Urothelium cell line (cell line): ENCODE data around the gene RBBP5.

Experiments
- DNase-seq: peaks from one replicate; pipeline ENCODE4 v3.0.0; 2011; ENCODE audit warnings: low spot score, mixed read lengths
- FAIRE-seq: peaks from 2 replicates; lab custom pipeline; 2011; peaks lifted over from hg19 to GRCh38; lab: Jason Lieb, UNC

Gene RBBP5

DNA sequence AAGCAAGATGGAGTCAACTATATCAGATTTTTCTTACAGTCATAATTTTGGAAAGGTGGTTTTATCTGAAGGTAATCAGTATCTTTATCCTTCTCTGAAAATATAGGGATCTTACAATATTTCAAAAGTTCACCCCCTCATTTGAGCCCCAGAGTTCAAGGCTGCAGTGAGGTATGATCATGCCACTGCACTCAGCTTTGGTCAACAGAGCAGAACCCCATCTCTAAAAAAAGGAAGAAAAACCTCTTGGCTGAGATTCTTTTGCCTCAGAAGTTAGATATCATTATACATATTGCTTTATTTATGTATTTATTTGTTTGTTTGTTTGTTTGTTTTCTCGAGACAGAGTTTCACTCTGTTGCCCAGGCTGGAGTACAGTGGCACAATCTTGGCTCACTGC, 11.5 kb upstream of the RBBP5 start:
- no peak for DNase-seq
- FAIRE-seq, result no peak

DNA sequence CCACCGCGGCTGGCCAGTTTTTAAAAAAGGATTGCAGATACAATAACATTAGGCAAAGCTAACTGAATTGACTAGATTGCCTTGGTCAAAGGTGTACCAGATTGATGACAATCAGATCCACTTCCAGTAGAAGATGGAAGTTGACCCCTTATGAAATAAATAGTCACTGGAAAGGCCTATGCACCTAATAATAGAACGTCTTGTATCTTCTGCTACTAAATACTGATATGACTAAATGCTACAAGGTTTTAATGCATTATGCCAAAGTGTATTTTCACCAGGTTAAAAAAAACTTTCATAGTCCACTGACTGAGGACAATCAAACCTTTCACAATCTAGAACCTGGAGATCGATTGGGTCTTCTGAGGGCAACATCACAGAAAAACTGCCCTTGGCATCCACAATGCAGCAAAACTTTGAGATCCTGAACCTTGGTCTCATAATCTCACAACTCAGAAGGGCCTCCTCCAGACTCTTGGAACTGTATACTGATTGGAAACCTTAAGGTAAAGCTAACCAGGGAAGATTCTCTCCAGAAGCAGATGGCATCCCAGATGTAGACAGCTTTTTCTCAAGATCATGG, 7.8 kb upstream of the RBBP5 start:
- FAIRE-seq (no peak), DNase-seq (no peak)

DNA sequence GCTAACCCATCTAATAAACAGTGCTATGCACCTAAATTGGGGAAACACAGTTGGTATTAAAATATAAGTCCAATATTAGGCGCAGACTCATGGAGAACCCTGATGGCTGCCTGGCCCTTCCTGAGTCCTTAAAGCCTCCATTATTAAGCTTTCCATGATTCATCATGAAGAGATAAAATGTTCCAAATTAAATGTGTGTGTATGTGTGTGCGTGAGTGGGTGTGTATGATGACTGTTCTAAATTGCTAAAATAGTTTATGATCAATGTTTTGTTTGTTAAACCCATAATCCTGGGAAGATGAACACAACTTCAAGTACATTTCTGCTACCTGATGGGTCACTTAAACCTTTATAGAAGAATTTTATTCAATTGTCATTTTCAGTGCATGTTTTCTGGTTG, 6.3 kb upstream of the RBBP5 start:
- DNase-seq, result no peak
- FAIRE-seq, result no peak

DNA sequence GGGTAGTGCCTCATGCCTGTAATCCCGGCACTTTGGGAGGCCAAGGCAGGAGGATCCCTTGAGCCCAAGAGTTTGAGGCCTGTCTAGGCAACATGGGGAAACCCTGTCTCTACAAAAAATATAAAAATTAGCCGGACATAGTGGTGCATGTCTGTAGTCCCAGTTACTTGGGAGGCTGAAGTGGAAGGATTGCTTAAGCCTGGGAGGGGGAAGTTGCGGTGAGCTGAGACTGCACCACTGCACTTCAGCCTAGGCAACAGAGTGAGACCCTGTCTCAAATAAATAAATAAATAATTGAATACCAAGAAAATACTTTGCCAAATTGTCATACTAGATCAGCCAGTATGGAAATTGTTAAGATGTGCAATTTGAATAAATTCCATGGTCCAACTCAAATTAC, 5.9 kb upstream of the RBBP5 start:
- DNase-seq, result no peak
- FAIRE-seq, result no peak

DNA sequence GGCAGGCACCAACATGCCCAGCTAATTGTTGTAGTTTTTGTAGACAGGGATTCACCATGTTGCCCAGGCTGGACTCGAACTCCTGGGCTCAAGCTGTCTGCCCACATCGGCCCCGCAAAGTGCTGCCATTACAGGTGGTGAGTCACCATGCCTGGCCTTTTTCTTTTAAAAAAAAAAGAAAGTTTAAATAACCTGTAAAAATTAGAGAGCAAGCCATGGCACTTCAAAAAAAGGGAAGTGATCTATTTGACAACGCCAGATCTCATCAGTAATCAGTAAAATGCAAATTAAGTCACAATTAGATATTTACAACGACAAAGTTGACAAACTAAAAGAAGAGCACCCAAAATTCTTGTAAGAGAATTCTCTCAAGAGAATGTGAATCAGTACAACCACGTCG, 2.9 kb upstream of the RBBP5 start:
- FAIRE-seq, result no peak

DNA sequence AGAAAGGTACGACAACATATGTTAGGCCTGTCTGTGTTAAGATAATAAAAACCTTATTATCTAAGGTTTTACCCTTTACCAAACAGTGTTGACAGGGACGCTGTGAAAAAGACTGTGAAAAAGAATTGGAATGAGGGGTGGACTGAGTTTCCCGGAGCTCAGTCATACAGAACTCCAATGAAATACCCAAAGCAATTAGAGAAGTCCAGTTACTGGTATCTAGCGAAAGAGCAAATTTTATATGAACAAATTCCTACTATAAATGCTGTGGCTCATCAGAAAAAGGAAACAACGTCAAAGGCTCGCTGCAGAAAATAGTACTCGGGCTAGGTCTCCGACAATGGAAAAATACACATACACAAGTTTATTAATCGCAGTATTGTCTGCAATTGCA, 708 bp upstream of the RBBP5 start:
- FAIRE-seq, result no peak
- DNase-seq, result no peak

More for the DNA sequence above, 2.9 kb upstream of the RBBP5 start:
- no peak for DNase-seq

DNA sequence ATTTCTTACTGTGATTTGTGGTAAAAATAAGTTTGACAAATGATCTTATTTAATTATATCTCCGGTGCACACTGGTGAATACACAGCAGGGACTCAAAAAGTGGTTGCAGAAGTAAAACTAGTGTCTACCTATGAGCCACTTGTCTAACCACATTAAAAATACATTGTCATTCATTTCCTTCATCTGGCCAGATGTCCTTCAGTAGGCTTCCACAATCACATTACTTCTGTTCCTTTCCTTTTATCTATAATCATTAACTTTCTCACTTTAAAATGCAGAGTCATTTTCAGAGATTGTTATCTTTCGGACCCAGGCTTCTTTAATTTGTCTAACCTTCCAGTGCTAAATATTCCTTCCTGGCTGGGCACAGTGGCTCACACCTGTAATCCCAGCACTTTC, 3.0 kb downstream of the RBBP5 start:
- DNase-seq (no peak), FAIRE-seq (no peak)

DNA sequence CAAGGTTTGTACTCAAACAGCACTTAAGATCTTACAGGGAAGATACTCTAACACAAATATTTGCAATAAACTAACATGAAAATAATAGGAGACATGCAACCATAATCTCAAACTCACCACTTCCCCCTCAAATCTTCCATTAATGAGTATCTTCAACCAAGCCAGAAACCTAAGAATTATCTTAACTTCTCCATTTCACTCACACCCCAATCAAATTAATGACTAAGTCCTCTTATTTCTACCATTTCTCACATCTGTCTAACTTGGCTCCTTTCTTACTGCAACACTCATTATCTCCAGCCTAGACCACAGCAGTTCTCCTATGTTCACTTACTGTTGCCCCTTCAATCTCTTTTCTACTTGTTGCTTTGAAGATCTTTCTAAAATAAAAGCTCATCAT, 10.4 kb downstream of the RBBP5 start:
- FAIRE-seq, result no peak

DNA sequence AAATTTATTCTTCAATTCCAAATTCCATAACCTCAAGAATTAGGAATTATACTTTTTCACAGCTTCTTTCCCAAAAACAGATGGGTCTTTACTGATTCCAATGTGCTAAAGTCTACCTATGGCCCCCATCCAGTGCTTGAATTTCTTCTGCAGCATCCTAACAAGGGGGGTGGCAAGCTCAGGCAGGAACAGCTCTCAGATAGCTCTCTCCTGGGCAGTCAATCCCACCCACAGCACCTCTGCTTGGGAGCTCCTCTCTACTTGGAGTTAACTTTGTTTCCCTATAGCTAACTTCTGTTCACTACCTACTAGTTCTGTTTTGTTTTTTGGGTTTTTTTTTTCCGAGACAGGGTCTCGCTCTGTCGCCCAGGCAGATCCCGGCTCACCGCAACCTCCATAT, 12.1 kb downstream of the RBBP5 start:
- no peak for FAIRE-seq
- DNase-seq, result no peak

More for the DNA sequence above, 10.4 kb downstream of the RBBP5 start:
- no peak for DNase-seq

DNA sequence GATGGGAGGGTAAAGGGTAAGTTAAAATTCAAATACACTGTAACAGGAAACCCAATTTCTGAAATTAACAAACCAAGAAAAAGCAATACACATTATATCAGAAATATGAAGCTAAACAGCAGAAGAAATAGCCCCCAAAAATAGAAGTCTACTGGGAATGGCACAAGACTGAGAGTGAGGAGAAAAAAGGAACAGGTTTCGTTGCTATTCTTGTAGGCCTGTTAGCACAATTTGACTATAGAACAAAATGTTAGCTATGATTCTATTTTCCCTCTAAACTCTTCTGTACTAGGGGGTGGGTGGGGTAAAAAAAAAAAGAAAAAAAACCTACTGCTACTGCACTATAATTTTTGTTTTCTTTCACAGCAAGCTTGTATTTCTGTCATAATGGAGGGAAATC, 12.5 kb downstream of the RBBP5 start:
- FAIRE-seq, result no peak

DNA sequence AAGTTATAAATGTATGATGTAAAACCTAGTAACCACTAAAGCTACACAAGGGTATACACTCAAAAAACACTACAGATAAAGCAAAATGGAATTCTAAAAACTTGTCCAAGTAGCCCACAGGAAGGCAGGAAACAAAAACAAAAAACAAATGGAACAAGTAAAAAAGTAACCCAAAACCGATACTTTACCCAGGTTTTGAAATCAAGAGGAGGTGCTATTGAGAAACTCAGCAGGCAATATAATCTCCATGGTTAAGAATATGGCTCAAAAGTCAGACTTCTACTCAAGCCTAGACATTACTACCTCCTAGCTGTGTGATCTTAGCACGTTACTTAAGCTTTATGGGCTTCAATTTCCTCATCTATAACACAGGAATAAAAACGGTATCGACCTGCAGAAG, 13.3 kb downstream of the RBBP5 start:
- DNase-seq, result no peak
- no peak for FAIRE-seq

More for the DNA sequence above, 12.5 kb downstream of the RBBP5 start:
- no peak for DNase-seq

DNA sequence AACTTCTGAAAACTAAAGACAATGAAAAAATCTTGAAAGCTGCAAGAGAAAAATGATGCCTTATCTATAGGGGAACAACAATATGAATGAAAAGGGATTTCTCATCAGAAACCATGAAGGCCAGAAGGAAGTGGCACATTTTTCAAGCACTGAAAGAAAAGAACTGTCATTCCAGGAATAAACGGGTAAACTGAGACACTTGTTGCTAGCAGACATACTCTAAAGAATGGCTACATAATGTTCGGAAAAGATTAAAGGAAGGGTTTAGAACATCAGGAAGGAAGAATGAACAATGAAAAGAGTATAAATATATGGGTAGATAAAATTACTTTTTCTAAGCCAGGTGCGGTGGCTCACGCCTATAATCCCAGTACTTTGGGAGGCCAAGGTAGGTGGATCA, 14.5 kb downstream of the RBBP5 start:
- FAIRE-seq (no peak), DNase-seq (no peak)

DNA sequence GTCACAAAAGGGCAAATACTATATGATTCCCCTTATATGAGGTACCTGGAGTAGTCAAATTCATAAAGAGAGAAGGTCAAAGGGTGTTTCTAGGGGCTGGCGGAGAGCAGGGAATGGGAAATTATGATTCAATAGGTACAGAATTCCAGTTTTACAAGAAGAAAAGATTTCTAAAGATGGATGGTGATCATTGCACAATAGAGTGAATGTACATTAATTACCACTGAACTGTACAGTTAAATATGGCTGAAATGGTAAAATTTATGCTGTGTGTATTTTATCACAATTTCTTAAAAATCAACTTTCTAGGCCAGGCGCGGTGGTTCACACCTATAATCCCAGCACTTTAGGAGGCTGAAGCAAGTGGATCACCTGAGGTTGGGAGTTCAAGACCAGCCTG, 19.4 kb downstream of the RBBP5 start:
- no peak for FAIRE-seq

DNA sequence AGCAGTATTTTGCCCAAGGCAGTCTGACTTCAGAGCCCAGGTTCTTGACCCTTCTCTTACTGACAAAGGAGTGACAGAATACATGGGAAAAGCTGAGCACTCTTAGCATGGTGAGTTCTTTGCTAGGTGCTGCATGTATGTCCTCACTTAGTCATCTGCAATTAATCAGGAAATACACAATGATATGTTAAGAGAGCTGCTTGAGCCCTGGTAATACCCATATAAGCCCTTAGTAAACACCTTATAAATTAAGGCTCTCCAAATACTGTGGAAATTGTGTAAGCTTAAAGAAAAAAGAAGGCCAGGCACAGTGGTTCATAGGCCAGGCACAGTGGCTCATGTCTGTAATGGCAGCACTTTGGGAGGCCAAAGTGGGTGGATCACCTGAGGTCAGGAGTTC, 23.5 kb downstream of the RBBP5 start:
- FAIRE-seq (no peak), DNase-seq (no peak)

More for the DNA sequence above, 19.4 kb downstream of the RBBP5 start:
- DNase-seq, result no peak

DNA sequence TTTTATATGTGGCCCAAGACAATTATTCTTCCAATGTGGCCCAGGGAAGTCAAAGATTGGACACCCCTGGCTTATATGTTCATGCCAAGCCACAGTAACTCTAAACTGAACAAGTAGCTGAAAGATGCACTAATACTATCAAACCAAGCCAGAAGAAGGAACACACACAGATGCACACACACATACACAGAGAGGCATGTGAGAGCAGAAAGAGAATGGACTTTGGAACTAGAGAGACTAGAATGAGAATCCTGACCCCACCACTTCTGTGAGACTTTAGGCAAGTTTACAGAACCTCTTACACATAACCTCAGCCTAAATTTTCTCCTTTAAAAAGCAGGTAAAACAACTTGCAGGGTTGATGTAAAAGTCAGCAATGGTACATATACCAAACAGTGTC, 26.4 kb downstream of the RBBP5 start:
- DNase-seq, result no peak

DNA sequence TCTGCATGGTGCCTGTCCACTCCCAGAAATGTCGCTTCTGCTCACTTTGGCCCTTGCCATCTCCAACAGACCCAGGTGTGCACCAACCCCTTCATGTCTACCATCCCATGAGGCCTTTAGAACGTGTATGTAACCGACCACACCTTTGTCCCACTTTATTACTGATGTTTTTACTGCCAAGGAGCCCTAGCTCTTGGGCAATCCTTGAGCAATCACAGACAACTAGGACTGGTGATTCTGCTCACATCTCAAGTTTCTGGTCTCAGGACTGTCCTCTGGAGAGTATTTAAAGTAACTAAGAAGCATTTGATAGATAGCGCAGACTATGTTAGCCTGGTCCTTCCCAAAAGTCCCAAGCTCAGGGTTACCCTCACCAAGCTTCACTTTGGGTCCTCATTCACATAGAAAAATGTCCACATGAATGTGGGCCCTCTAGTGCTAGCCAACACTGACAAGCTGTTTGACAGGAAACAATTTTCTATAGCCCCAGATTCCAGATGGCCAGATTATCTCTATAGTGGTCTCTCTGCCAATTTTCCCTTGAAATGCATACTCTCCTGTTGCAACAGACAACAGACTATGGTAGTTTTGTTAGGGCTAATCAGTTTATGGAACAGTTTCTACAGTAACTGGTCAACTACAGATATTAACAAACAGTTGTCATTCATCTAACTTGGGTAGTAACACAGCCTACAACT, 30.6 kb downstream of the RBBP5 start:
- FAIRE-seq, result no peak
- DNase-seq, result no peak

More for the DNA sequence above, 26.4 kb downstream of the RBBP5 start:
- FAIRE-seq, result no peak

DNA sequence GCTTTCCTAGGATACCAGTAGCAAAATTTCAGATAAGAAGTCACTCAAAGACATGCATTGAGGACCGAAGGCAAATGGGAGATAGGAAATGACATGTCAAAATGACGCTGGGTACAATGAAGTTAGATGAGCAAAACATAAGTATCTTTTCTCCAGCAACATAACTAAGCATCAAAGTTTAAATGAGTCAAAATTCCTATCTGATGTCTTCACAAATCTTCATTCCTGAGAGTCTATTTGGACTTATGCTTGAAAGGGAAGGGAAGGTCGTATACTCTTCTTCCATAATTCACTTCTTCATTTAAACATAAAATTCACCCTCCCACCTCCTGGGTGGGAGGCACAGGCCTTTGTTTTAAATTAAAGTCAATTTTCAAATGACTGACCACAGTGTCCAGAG, 33.4 kb downstream of the RBBP5 start:
- DNase-seq (no peak), FAIRE-seq (no peak)

DNA sequence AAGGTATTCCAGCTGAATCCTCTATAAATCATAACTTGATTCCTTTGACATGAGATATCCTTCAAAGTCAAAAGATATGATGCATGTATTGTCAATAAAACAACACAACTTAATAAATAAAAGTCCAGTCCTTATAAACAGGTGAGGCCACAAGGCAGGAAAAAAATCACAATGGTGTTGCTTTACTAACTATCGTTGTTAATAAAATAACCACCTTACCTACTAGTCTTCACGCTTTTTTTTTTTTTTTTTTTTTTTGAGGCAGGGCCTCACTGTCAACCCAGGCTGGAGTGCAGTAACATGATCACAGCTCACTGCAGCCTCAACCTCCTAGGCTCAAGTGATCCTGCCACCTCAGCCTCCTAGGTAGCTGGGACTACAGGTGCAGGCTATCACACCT, 37.4 kb downstream of the RBBP5 start, which contains the start of gene TMEM81:
TSS of gene TMEM81 (minus strand) at position 101 of the 400 bp plus-strand sequence. CDS start 140 bp downstream, outside the sequence.
- FAIRE-seq, result no peak
- DNase-seq, result no peak

DNA sequence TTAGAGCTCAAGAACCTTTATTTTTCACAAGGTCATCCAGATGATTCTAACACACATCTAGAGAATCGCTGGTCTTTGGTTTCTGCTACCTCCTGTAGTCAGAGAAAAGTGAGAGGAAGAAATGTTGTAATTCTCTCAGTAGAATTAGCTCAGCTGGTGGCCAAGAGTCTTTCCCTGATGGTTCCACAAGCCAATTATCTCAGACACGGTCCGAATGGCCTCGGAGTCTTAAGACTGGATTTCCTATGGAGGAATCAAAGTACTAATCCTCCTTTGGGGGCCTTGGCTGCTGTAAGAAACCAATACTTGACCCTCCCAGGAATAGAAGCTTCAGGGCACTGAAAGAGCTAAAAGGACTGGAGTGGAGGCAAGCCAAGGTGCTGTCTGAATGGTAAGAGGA, 39.3 kb downstream of the RBBP5 start:
- FAIRE-seq (no peak), DNase-seq (no peak)

DNA sequence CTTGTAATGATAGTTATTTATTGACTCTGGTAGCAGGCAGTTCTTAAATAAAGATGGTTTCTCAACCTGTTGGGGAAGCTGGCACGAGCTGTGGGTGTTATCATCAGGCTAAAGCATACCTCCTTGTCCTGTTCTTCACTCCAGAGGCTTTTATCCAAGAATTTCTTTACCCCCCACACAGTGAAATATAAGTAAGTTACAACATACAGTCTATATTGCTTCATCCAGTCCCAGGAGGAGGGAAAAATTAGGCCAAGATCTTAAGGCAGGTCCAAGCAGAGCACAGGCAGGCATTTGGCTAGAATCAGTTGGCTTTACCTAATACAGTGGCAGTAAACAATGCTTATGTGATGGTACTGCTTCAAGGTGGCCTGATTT, 43.9 kb downstream of the RBBP5 start:
- FAIRE-seq (no peak), DNase-seq (no peak)

DNA sequence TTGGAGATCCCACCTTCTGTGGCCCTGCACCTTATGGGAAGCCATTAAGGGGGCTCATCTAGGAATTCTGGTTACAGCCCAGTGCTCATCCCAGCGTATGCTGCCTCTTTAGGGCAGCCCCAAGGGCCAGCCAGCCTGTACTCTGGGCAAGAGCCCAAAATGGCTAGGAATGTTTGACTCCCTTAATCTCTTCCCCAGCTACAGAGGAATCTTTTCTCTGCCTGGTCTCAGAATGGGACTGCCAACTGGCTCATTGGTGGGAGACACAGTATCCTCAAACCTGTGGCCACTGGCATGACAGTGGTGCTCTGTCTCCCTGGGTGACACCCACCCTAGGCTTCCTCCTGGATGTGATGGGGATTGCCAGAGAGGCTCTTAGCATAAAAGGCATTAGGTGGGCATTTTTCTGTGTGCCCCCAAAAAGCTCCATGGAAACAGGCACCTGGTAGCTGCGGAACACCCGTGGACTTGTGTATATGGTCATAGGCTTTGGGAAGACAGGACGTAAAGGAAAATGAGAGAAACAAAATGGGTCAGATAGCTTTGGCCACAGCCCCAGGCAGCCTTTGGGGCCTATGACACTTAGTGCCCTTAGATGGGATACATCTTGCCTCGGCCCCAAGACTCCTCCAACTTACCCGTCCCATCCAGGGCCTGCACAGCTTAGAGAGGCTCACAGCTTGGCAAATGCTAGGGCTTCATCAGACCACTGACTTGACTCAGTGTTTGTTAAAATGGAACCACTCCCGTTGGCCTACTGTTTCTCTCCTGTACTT, 44.4 kb downstream of the RBBP5 start:
- DNase-seq (no peak), FAIRE-seq (no peak)

DNA sequence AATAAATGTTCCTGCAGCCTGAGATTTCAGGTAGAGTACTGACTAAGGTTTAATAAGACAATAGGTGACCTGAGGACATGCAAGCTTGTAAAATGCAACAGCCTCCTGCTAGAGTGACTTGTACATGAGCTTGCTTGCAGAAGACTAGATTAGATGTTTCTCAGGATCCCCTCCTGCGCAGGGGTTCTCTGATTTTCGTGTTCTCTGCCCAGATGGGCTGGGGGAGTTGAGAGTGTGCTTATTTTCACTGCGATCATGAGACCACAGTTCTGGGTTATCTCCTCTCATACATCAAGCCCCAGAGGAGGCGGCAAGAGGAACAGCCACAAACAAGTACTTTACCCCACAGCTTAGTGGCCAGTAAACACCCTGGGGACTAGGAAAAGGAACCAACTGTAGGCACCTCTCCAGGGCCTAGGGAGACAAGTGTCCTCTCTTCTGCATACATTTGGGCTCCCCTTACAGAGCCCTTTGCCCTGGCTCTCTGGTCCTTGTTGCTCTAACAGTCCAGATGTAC, 45.5 kb downstream of the RBBP5 start:
- no peak for FAIRE-seq
- no peak for DNase-seq
